HEK293 (cell line): ENCODE data around the gene CCDC138.
A peak's percentile ranks its signal among the peaks of the same experiment; 100 is the strongest.
"Not testable (repeated sequence)": the region's sequence is repeated elsewhere in the genome, so short reads cannot be mapped to it uniquely, and the experiment has no call there.

Experiments
- CTCF ChIA-PET: fragments of 350-600 bp; formaldehyde crosslinking; extraction: SDS; loops from one replicate; lab custom pipeline; 2021; ENCODE audit warnings: antibody characterized with exemption; lab: Yijun Ruan, JAX
- POLR2A ChIA-PET: fragments of 300-600 bp; formaldehyde crosslinking; extraction: SDS; loops from one replicate; lab custom pipeline; 2020; ENCODE audit warnings: antibody characterized with exemption, inconsistent platforms; lab: Yijun Ruan, JAX
- H3K27ac ChIP-seq: fragments of 200-500 bp; sonication (Bioruptor generic); 2 replicates; pipeline ENCODE4 v1.5.1; 2014; ENCODE audit warnings: low read depth, low read length, control low read depth, inconsistent platforms; ENCODE audit errors: extremely low read depth
- H3K36me3 ChIP-seq, 2 experiments: fragments of 200-500 bp in 1 of 2; sonication (Bioruptor generic) in 1 of 2; 1 replicate in 1 of 2; 2 replicates in 1 of 2; pipeline ENCODE4 v1.5.1; 2014 to 2017; ENCODE audit warnings: inconsistent platforms in 2 of 2, low read length in 2 of 2; ENCODE audit not compliant: control insufficient read depth in 2 of 2, insufficient read depth in 1 of 2
- H3K4me1 ChIP-seq: fragments of 200-500 bp; sonication (Bioruptor generic); 2 replicates; pipeline ENCODE4 v1.5.1; 2014; ENCODE audit warnings: mild to moderate bottlenecking, low read length, inconsistent platforms; ENCODE audit not compliant: control insufficient read depth, insufficient read depth
- H3K4me3 ChIP-seq: 2 replicates; pipeline ENCODE4 v1.5.1; 2011; ENCODE audit warnings: low read depth, mild to moderate bottlenecking, control low read depth, low read length, moderate library complexity
- H3K9me3 ChIP-seq: fragments of 200-500 bp; sonication (Bioruptor generic); 2 replicates; pipeline ENCODE4 v1.5.1; 2014; ENCODE audit warnings: low read depth, low read length, inconsistent platforms; ENCODE audit not compliant: control insufficient read depth, insufficient read depth
- CTCF ChIP-seq: fragments of 450-650 bp; formaldehyde crosslinking; IDR thresholded peaks from 2 replicates; pipeline ENCODE4 v1.5.1; 2016; ENCODE audit warnings: missing biosample characterization, missing genetic modification characterization
- KLF16 ChIP-seq: fragments of 450-650 bp; formaldehyde crosslinking; IDR thresholded peaks from 2 replicates; pipeline ENCODE4 v1.5.1; 2017; ENCODE audit warnings: missing biosample characterization, missing genetic modification characterization
- KLF9 ChIP-seq: fragments of 450-650 bp; formaldehyde crosslinking; IDR thresholded peaks from 2 replicates; pipeline ENCODE4 v1.5.1; 2016; ENCODE audit warnings: missing biosample characterization, missing genetic modification characterization, low read depth
- PRDM1 ChIP-seq: fragments of 450-650 bp; formaldehyde crosslinking; IDR thresholded peaks from 2 replicates; pipeline ENCODE4; 2016; ENCODE audit warnings: missing biosample characterization, missing genetic modification characterization
- SP2 ChIP-seq: fragments of 450-650 bp; formaldehyde crosslinking; IDR thresholded peaks from 2 replicates; pipeline ENCODE4 v1.5.1; 2016; ENCODE audit warnings: missing biosample characterization, missing genetic modification characterization
- ZBTB26 ChIP-seq: fragments of 450-650 bp; formaldehyde crosslinking; optimal IDR thresholded peaks from 2 replicates; pipeline ENCODE3; 2016; ENCODE audit warnings: missing biosample characterization, mild to moderate bottlenecking, missing genetic modification characterization
- ZFHX2 ChIP-seq: fragments of 450-650 bp; formaldehyde crosslinking; conservative IDR thresholded peaks from 2 replicates; pipeline ENCODE4 v1.5.1; 2016; ENCODE audit warnings: missing biosample characterization, missing genetic modification characterization
- ZFP37 ChIP-seq: fragments of 450-650 bp; formaldehyde crosslinking; IDR thresholded peaks from 2 replicates; pipeline ENCODE4 v1.5.1; 2016; ENCODE audit warnings: missing biosample characterization, missing genetic modification characterization
- ZIC2 ChIP-seq: fragments of 450-650 bp; formaldehyde crosslinking; IDR thresholded peaks from 2 replicates; pipeline ENCODE4 v1.5.1; 2016; ENCODE audit warnings: missing biosample characterization, missing genetic modification characterization
- ZNF114 ChIP-seq: fragments of 450-650 bp; formaldehyde crosslinking; IDR thresholded peaks from 2 replicates; pipeline ENCODE4 v1.5.0; 2017; ENCODE audit warnings: missing biosample characterization, missing genetic modification characterization
- ZNF398 ChIP-seq: fragments of 450-650 bp; formaldehyde crosslinking; IDR thresholded peaks from 2 replicates; pipeline ENCODE4 v1.5.1; 2017; ENCODE audit warnings: missing biosample characterization, missing genetic modification characterization
- ZNF529 ChIP-seq: fragments of 450-650 bp; formaldehyde crosslinking; IDR thresholded peaks from 2 replicates; pipeline ENCODE4 v1.5.1; 2017; ENCODE audit warnings: missing genetic modification characterization, missing biosample characterization; ENCODE audit not compliant: insufficient replicate concordance
- ZNF549 ChIP-seq: fragments of 450-650 bp; IDR thresholded peaks from 2 replicates; pipeline ENCODE4 v1.5.1; 2018; ENCODE audit warnings: missing biosample characterization, missing genetic modification characterization, mild to moderate bottlenecking, inconsistent platforms, moderate library complexity
- ZNF561 ChIP-seq: fragments of 450-650 bp; IDR thresholded peaks from 2 replicates; pipeline ENCODE4 v1.5.1; 2018; ENCODE audit warnings: missing biosample characterization, missing genetic modification characterization, borderline replicate concordance
- ZNF596 ChIP-seq: fragments of 450-650 bp; IDR thresholded peaks from 2 replicates; pipeline ENCODE4 v1.5.0; 2018; ENCODE audit warnings: missing biosample characterization, mild to moderate bottlenecking, missing genetic modification characterization, moderate library complexity
- ZNF600 ChIP-seq: fragments of 450-650 bp; formaldehyde crosslinking; IDR thresholded peaks from 2 replicates; pipeline ENCODE4 v1.5.1; 2016; ENCODE audit warnings: missing biosample characterization, missing genetic modification characterization
- ZNF677 ChIP-seq: fragments of 450-650 bp; IDR thresholded peaks from 2 replicates; pipeline ENCODE4 v1.5.0; 2018; ENCODE audit warnings: missing biosample characterization, mild to moderate bottlenecking, missing genetic modification characterization, moderate library complexity
- ZNF692 ChIP-seq: fragments of 450-650 bp; formaldehyde crosslinking; IDR thresholded peaks from 2 replicates; pipeline ENCODE4 v1.5.1; 2016; ENCODE audit warnings: missing biosample characterization, missing genetic modification characterization
- ZNF704 ChIP-seq: fragments of 450-650 bp; formaldehyde crosslinking; IDR thresholded peaks from 2 replicates; pipeline ENCODE4 v1.5.1; 2016; ENCODE audit warnings: missing biosample characterization, missing genetic modification characterization
- ZXDB ChIP-seq: fragments of 450-650 bp; formaldehyde crosslinking; IDR thresholded peaks from 2 replicates; pipeline ENCODE4 v1.5.1; 2016; ENCODE audit warnings: missing biosample characterization, missing genetic modification characterization

CCDC138 gene

GRCh38 chr2:108786354-108787215, at the start of gene CCDC138 (continued):
- TF ChIP-seq ZBTB26 (tag by site-specific recombination) (peak; percentile 89), ZNF529 (no peak), ZNF398 (tag by site-specific recombination) (no peak), ZNF704 (tag by site-specific recombination) (no peak), ZNF692 (0 out of 2 replicates have a peak, but pooled peaks have one; percentile 37), ZNF596 (tag by site-specific recombination) (0 out of 2 replicates have a peak, but pooled peaks have one; percentile 14), ZNF549 (tag by site-specific recombination) (no peak), ZFHX2 (0 out of 2 replicates have a peak, but pooled peaks have one; percentile 7), ZNF677 (tag by site-specific recombination) (0 out of 2 replicates have a peak, but pooled peaks have one; percentile 34), CTCF (tag by site-specific recombination) (0 out of 2 replicates have a peak, but pooled peaks have one; percentile 7), ZFP37 (peak; percentile 65; the same call in 1 of the 2 replicates), ZNF114 (no peak), ZNF600 (tag by site-specific recombination) (peak; percentile 92), KLF16 (tag by site-specific recombination) (peak; percentile 45; the same call in 1 of the 2 replicates), ZXDB (peak; percentile 58; the same call in 1 of the 2 replicates), SP2 (tag by site-specific recombination) (peak; percentile 52), KLF9 (tag by site-specific recombination) (peak; percentile 87), ZNF561 (tag by site-specific recombination) (peak; percentile 65; the same call in 1 of the 2 replicates), PRDM1 (peak; percentile 56; the same call in 1 of the 2 replicates), ZIC2 (tag by site-specific recombination) (peak; percentile 27; the same call in 1 of the 2 replicates)

- H3K36me3 ChIP-seq = peaks cover 14 to 32% of the 10 kb centered on the region in 2 experiments
- H3K4me3 ChIP-seq, H3K27ac ChIP-seq, CTCF ChIA-PET, H3K4me1 ChIP-seq, H3K9me3 ChIP-seq, POLR2A ChIA-PET: not testable (repeated sequence)
Observed at GRCh38 chr2:108757973-108758372, 28.6 kb upstream of the CCDC138 start.
